DMS53 treated with DMSO at 0.1 percent for 48 hours (cell line): ENCODE measurements around the gene OR10G3.
A peak's percentile ranks its signal among the peaks of the same experiment; 100 is the strongest.

Source experiments
- DNase-seq: peaks from one replicate; lab custom pipeline; 2025; ENCODE audit not compliant: unreplicated experiment; lab: John Stamatoyannopoulos, UW

The OR10G3 gene

DNA sequence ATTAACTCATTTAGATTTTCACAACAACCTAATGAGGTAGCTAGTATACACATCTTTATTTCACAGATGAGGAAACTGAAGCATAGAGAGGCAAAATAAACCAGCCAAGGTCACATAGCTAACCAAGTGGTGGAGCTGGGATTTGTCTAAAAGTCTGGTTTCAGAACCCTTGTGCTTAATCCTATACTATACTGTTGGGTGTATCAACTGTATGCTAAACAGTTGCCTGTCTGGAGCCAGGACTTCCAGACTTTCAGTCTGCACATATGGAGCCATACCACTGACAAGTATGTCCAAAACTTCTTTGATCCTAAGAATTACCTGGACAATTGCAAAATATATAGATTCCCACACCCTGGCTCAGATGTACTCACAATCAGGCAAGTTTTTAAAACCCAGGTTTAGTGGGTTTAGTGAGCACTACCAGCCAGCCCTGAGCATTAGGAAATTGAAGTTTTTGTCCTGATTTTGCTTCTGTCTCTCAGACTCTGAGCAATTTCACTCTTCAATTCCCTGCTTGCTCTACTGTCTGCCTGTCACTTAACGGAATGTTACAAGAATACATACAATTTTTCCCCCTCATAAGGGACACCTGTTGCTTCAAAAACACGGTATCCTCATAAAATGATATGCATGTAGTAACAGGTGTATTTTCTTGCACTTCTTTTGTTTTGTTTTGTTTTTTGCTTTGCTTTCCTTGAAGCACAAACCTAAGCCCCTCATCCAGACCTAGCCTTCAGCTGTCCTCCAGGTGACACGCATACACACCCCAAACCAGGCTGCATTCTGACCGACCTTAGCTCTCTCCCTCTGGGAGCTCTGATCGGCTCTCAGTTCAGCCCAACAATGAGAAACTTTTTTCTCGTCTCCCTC, 44.1 kb downstream of the OR10G3 start:
- DNase-seq = no peak

- DNase-seq = no peak
These were observed 45.3 kb downstream of the OR10G3 start for GRCh38 chr14:21534576-21534975.

DNA sequence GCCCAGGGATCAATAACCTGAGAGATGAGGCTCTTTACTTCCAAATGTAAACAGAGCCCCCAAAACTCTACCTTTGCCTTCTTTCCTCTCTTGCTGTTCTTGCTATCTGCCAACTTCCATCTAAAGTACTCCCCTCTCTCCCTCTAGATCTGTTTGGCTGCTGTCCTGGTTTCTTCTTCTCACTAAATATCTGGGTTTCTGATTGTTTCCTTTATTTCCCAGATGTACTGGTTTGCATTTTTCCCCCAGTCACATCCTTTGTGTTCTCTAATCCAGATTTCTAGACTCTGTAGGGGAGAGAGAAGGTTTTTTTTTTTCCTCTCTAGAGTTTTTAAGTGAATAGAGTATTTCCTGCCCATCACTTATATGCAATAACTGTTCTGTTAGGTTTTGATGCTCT, 46.6 kb downstream of the OR10G3 start:
- DNase-seq = no peak

DNA sequence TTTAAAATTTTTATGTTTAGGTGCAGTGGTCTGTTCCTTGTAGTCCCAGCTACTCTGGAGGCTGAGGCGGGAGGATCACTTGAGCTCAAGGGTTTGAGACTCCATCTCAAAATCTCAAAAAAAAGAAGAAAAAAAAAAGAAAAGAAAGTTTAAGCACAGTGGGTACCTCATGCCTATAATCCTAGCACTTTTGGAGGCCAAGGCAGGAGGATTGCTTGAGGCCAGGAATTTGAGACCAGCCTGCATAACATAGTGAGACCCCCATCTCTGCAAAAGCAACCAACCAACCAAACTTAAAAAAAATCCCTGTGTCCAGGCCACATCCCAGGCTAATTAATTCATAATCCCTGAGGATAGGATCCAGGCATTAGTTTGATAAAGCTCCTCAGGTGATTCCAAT, 50.4 kb downstream of the OR10G3 start:
- DNase-seq = no peak

- no peak for DNase-seq
These were observed 51.2 kb downstream of the OR10G3 start for GRCh38 chr14:21528381-21529348.

DNA sequence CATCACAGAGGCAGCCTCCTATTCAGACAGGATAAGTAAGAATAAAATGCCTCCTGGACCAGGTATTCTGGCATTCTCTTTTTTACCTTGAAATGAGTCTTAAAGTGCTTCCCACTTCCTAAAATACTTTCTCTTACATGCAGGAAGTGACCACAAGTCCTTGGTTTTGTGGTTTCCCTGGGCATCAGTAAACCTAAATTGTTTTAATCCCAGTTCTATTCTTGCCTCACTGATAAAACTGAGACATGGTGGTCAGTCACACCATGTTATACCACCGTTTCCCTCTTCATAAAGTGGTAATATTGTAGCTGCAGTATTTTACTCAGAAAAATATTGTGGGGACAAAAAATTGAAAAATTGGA, 52.6 kb downstream of the OR10G3 start:
- DNase-seq = no peak

DNA sequence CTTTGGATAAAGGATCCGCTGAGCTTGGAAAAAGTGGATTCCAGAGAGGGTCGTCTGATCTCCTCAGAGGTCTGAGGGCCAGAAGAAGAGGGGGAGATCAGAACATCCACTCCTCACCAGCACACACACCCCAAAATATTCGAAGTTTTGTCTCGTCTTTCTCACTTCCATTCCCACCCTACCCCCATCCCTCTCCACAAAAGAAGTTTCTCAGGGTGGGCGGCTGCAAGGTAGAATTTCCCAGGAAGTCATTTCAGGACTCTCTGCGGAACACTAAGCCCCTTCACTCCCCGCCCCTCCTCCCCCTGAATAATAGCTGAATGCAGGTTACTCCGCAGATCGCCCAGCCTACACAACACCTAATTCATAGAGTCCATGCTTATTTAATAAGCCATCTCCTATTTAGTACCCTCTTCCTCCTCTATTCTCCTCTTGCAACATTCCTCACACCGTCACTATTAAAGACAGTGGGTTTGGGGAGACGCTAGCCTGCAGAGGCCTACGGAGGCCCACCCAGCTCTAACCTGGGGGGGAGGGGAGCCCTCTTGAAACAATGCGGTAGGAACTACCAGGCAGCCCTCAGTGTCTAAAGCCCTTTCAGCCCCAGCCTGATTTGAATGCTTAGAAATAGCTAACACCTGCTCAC, 53.1 kb downstream of the OR10G3 start:
- DNase-seq = no peak

GRCh38 chr14:21525962-21526671, 53.8 kb downstream of the OR10G3 start, which contains the start of gene SALL2:
SALL2 (minus strand) TSS chr14:21526346; CDS start chr14:21526127, 219 bp downstream.
- DNase-seq = peak; percentile 14

DNA sequence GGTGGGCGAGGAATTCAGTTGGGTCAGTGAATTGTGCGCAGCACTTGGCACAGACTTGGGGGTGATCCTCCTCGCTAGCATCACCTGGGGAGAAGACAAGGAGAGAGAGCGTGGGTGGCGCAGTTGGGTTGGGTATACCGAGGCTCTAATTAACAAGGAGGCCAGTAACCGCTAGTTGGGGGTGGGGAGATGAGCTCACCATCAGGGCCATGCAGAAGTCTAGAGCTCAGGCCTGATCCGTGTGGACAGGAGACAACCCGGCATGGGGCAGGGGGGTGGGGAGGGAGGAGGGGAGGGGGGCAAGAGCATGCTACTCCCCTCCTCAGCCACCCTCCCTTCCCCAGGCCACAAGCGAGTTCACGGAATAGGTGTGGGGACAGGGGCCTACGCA, 54.3 kb downstream of the OR10G3 start:
- DNase-seq = no peak

DNA sequence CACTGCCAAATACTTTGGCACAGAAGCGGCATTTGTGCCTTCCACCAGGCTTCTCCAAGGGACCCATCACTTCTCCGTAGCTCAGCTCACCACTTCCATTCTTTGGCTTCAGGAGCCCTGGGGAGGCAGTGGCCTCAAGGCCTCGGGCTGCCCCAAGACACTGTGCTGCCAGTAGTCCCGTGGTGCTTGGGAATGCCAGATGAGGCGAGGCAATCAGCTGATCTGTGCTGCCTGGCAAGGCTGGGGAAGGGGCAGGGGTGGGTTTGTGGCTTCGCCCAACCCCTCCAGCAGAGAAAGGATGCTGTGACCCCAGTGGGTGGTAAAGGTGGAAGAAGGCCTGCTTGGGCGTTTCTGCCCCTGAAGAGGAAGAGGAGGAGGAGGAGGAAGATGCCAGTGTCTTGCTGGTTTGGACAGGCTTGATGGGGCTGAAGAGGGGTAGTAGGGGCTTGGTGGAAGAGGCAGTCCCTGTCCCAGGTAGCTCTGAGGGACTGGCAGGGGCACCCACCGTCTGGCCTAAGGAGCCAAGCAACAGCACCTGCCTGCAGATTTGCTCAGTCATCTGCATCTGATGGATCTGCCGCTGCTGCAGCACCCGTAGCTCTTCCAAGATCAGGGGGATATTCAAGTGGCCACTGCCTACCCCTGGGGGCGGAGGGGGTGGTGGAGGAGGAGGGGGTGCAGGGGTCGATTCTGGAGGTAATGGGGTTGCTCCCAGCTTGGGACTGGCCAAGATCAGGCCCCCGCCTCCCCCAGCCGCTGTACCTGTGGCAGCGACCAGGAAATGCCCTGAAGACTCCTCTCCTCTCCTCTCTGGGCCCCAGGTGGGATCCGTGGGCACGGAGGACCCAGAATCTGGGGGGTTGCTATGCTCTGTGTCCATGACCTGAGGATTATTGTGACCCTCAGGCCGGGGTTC, 55.0 kb downstream of the OR10G3 start:
- DNase-seq = no peak

DNA sequence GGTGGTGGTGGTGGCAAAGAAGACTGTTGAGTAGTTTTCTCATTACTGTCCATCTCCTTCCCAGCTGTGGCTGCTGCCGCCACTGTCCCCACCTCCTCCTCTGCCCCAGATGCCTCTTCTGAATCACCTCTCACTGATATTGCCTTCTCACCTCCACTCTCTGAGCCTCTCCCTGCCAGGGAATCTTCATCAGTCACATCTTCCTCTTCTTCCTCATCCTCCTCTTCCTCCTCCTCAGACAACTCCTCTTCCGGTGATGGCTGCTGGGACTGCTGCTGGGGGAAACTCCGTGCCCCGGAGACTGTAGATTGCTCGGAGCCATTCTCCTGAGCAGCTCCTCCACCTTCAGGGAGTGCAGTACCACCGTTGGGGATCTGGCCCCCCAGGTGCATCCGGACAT, 56.7 kb downstream of the OR10G3 start:
- no peak for DNase-seq

GRCh38 chr14:21521501-21521900, 58.4 kb downstream of the OR10G3 start:
- DNase-seq = no peak

- no peak for DNase-seq
These were observed 59.1 kb downstream of the OR10G3 start for GRCh38 chr14:21520767-21521166.

DNA sequence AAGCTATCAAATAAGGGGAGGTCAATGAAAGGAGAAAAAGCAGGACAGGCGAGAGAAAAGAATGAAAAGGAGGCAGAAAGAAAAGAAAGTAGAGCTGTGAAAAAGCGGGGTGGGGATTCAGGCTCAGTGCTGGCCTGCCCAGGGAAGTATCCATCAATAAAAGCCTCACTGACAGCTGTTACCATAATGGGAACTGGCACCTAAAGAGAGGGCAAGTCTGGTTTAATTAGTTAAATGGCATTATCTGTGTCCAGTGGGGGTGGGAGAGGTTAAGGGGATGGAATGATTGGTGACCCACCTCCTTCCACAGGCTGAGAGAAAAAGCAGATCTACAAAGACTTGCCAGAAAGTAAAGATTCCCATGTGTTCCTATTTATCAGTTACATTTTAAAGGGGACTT, 61.2 kb downstream of the OR10G3 start:
- DNase-seq = no peak
